ENCODE results near the gene DAG1. TPM values are rescaled to one million over a fixed set of nuclear protein-coding genes. Genes with fewer than 3 reads are reported as not detected.

The DAG1 gene
- total RNA-seq: 82.2 and 84.0 TPM in 2 replicates

GRCh38 chr3:49469936-49470713, at the start of gene DAG1:
Gene DAG1, plus strand, starts transcription at chr3:49470267. Its CDS starts 40,268 bp downstream, at chr3:49510535.

GRCh38 chr3:49422379-49423248, 47.5 kb upstream of the DAG1 start, which contains the start of gene AMT:
Gene AMT, minus strand, starts transcription at chr3:49422473. Its CDS starts 23 bp downstream, at chr3:49422450.

GRCh38 chr3:49553692-49554632, 83.9 kb downstream of the DAG1 start, which contains the start of gene BSN:
Gene BSN, plus strand, starts transcription at chr3:49554477. Its CDS starts 126 bp downstream, at chr3:49554603.

Other genes with a start within 250 kb of the DAG1 start
- 0.71 and 1.7 TPM in 2 replicates for gene C3orf62, start 193.0 kb upstream of the DAG1 start, total RNA-seq
- 9.8 and 9.9 TPM in 2 replicates for gene USP4, start 130.2 kb upstream of the DAG1 start, total RNA-seq
- gene GPX1, start 111.9 kb upstream of the DAG1 start, total RNA-seq: 712 and 893 TPM in 2 replicates
- gene RHOA, start 58.3 kb upstream of the DAG1 start, total RNA-seq: 645 and 802 TPM in 2 replicates
- 22.5 and 45.3 TPM in 2 replicates for gene TCTA, start 57.8 kb upstream of the DAG1 start, total RNA-seq
- 0.35 and 0.58 TPM in 2 replicates for gene AMT, start 47.8 kb upstream of the DAG1 start, total RNA-seq
- 12.1 and 18.2 TPM in 2 replicates for gene NICN1, start 40.9 kb upstream of the DAG1 start, total RNA-seq
- under 0.01 TPM in 1 of 2 replicates, not detected in the other for gene BSN, start 84.2 kb downstream of the DAG1 start, total RNA-seq
- 139 and 163 TPM in 2 replicates for gene APEH, start 204.1 kb downstream of the DAG1 start, total RNA-seq
- gene MST1, start 219.2 kb downstream of the DAG1 start, total RNA-seq: 3.7 and 4.8 TPM in 2 replicates
- gene RNF123, start 219.3 kb downstream of the DAG1 start, total RNA-seq: 22.5 and 30.6 TPM in 2 replicates
- gene AMIGO3, start 249.4 kb downstream of the DAG1 start, total RNA-seq: 1.2 TPM in 1 of 2 replicates, not detected in the other